OCI-LY1 (cell line): Measurements from ENCODE around the gene SLC29A1.
"Not testable (repeated sequence)": the region's sequence is repeated elsewhere in the genome, so short reads cannot be mapped to it uniquely, and the experiment has no call there.

ENCODE experiments used
- H2AFZ ChIP-seq: fragments of 200-600 bp; sonication (generic), shearing (Covaris generic); 2 replicates; pipeline ENCODE4 v1.6.0; 2014; ENCODE audit warnings: antibody characterized with exemption, mild to moderate bottlenecking, low read length
- H3F3A ChIP-seq: fragments of 200-600 bp; sonication (generic), shearing (Covaris generic); 2 replicates; pipeline ENCODE4 v1.6.0; 2014; ENCODE audit warnings: mild to moderate bottlenecking, antibody characterized with exemption, low read length, moderate library complexity; ENCODE audit not compliant: insufficient read depth
- H3K27ac ChIP-seq: fragments of 200-600 bp; sonication (generic); 2 replicates; pipeline ENCODE4 v1.5.1; 2014; ENCODE audit warnings: low read length, mixed run types, mild to moderate bottlenecking, low read depth; ENCODE audit not compliant: poor library complexity, severe bottlenecking
- H3K27me3 ChIP-seq: fragments of 200-600 bp; sonication (generic); 2 replicates; pipeline ENCODE4 v1.6.0; 2014; ENCODE audit warnings: antibody characterized with exemption, mild to moderate bottlenecking, low read length, moderate library complexity; ENCODE audit not compliant: insufficient read depth
- H3K36me3 ChIP-seq: fragments of 200-600 bp; sonication (generic); 2 replicates; pipeline ENCODE4 v1.6.1; 2014; ENCODE audit warnings: mild to moderate bottlenecking, antibody characterized with exemption, low read length, moderate library complexity, mixed read lengths; ENCODE audit not compliant: insufficient read depth
- H3K4me1 ChIP-seq: fragments of 200-600 bp; sonication (generic); 2 replicates; pipeline ENCODE4 v1.5.1; 2014; ENCODE audit warnings: mild to moderate bottlenecking, low read length, moderate library complexity; ENCODE audit not compliant: insufficient read depth, severe bottlenecking
- H3K4me2 ChIP-seq: fragments of 200-600 bp; sonication (generic), shearing (Covaris generic); 2 replicates; pipeline ENCODE4 v1.6.1; 2014; ENCODE audit warnings: low read length
- H3K4me3 ChIP-seq: fragments of 200-600 bp; sonication (generic); 2 replicates; pipeline ENCODE4 v1.5.1; 2014; ENCODE audit warnings: low read length, low read depth, mild to moderate bottlenecking, mixed read lengths; ENCODE audit not compliant: poor library complexity, severe bottlenecking
- H3K79me2 ChIP-seq: fragments of 200-600 bp; shearing (Covaris generic); 2 replicates; pipeline ENCODE4 v1.6.1; 2016; ENCODE audit warnings: mixed run types, low read length, mixed read lengths; ENCODE audit not compliant: insufficient read depth
- H3K9ac ChIP-seq: fragments of 200-600 bp; sonication (generic), shearing (Covaris generic); 2 replicates; pipeline ENCODE4 v1.6.1; 2014; ENCODE audit warnings: mild to moderate bottlenecking, low read length, mixed read lengths
- H3K9me2 ChIP-seq: fragments of 200-600 bp; sonication (generic), shearing (Covaris generic); 2 replicates; pipeline ENCODE4 v1.6.1; 2014; ENCODE audit warnings: low read depth, mild to moderate bottlenecking, low read length, mixed read lengths
- H3K9me3 ChIP-seq: fragments of 200-600 bp; shearing (Covaris generic); 2 replicates; pipeline ENCODE4 v1.6.1; 2014; ENCODE audit warnings: low read length, mixed read lengths
- H4K20me1 ChIP-seq: fragments of 200-600 bp; sonication (generic), shearing (Covaris generic); 2 replicates; pipeline ENCODE4 v1.6.0; 2016; ENCODE audit warnings: mild to moderate bottlenecking, low read length; ENCODE audit not compliant: insufficient read depth
- EZH2 ChIP-seq: fragments of 200-600 bp; sonication (generic), shearing (Covaris generic); IDR thresholded peaks from 2 replicates; pipeline ENCODE4 v1.8.0; 2017; ENCODE audit warnings: borderline replicate concordance, mixed run types, mild to moderate bottlenecking, antibody characterized with exemption, low read length, moderate library complexity, mixed read lengths
- TF ChIP-seq, protein P1 (sequence below): fragments of 200-600 bp; sonication (generic), shearing (Covaris generic); IDR thresholded peaks from 2 replicates; pipeline ENCODE4 v1.5.1; 2017; ENCODE audit warnings: mild to moderate bottlenecking, antibody characterized with exemption, low read length, moderate library complexity, mixed read lengths

Gene SLC29A1

DNA sequence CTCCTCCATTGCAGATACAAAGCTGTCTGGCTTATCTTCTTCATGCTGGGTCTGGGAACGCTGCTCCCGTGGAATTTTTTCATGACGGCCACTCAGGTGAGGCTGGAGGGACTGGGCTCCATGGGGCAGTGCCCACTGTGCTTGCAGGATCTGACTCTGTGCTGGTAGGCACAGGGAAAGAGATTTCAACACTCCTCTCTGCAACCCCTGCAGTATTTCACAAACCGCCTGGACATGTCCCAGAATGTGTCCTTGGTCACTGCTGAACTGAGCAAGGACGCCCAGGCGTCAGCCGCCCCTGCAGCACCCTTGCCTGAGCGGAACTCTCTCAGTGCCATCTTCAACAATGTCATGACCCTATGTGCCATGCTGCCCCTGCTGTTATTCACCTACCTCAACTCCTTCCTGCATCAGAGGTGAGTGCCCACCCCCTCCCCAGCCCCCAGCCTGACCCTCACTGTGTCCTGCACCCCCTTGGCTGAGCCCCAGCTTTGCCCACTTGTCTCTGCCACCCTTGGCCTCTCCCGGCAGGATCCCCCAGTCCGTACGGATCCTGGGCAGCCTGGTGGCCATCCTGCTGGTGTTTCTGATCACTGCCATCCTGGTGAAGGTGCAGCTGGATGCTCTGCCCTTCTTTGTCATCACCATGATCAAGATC lies 6.1 kb downstream of the SLC29A1 start:
- H3K79me2 ChIP-seq: no peaks in the 10 kb centered on the region
- H3K4me2 ChIP-seq: no peak overlapping the region
- no peaks in the 10 kb centered on the region for H3K9me2 ChIP-seq
- peaks cover 20% of the 10 kb centered on the region for H3K4me1 ChIP-seq
- no peaks in the 10 kb centered on the region for H4K20me1 ChIP-seq
- TF ChIP-seq, protein P1, sequence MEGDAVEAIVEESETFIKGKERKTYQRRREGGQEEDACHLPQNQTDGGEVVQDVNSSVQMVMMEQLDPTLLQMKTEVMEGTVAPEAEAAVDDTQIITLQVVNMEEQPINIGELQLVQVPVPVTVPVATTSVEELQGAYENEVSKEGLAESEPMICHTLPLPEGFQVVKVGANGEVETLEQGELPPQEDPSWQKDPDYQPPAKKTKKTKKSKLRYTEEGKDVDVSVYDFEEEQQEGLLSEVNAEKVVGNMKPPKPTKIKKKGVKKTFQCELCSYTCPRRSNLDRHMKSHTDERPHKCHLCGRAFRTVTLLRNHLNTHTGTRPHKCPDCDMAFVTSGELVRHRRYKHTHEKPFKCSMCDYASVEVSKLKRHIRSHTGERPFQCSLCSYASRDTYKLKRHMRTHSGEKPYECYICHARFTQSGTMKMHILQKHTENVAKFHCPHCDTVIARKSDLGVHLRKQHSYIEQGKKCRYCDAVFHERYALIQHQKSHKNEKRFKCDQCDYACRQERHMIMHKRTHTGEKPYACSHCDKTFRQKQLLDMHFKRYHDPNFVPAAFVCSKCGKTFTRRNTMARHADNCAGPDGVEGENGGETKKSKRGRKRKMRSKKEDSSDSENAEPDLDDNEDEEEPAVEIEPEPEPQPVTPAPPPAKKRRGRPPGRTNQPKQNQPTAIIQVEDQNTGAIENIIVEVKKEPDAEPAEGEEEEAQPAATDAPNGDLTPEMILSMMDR: no peak
- H3F3A ChIP-seq: no peaks in the 10 kb centered on the region
- no peaks in the 10 kb centered on the region for H3K9me3 ChIP-seq
- H3K9ac ChIP-seq: no peak overlapping the region
- H3K27me3 ChIP-seq: no peaks in the 10 kb centered on the region
- peaks cover 57% of the 10 kb centered on the region for H3K36me3 ChIP-seq
- H3K4me3 ChIP-seq: no peak overlapping the region
- H3K27ac ChIP-seq: no peak overlapping the region
- no peak overlapping the region for H2AFZ ChIP-seq

DNA sequence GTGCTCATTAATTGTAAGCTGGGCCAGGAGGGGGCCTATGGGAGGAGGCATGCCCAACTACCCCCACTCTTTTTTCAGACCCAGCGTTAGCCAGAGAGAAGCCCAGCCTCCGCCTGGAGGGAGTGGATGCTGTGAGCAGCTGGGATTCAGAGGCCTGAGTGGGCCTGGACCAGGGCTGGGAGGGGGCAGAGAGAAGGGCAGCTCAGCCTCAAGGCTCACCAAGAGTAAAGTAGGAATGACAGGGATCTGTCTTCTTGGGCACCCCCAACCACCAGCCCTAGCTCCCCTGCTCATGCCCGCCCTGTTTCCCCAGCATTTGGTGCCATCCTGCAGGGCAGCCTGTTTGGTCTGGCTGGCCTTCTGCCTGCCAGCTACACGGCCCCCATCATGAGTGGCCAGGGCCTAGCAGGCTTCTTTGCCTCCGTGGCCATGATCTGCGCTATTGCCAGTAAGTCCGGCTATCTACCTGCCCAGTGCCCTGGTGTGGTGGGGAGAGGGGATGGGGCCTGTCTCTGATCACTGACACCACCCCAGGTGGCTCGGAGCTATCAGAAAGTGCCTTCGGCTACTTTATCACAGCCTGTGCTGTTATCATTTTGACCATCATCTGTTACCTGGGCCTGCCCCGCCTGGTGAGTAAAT lies 6.8 kb downstream of the SLC29A1 start:
- no peaks in the 10 kb centered on the region for H4K20me1 ChIP-seq
- no peaks in the 10 kb centered on the region for H3K9me2 ChIP-seq
- no peaks in the 10 kb centered on the region for H3F3A ChIP-seq
- H3K9me3 ChIP-seq: no peaks in the 10 kb centered on the region
- H3K27me3 ChIP-seq: no peaks in the 10 kb centered on the region
- H3K4me1 ChIP-seq: peaks cover 14% of the 10 kb centered on the region
- TF ChIP-seq EZH2: no peak
- H2AFZ ChIP-seq: no peak overlapping the region
- no peak overlapping the region for H3K4me3 ChIP-seq
- H3K27ac ChIP-seq: no peak overlapping the region
- no peak overlapping the region for H3K4me2 ChIP-seq
- H3K9ac ChIP-seq: no peak overlapping the region
- no peaks in the 10 kb centered on the region for H3K79me2 ChIP-seq
- peaks cover 63% of the 10 kb centered on the region for H3K36me3 ChIP-seq

DNA sequence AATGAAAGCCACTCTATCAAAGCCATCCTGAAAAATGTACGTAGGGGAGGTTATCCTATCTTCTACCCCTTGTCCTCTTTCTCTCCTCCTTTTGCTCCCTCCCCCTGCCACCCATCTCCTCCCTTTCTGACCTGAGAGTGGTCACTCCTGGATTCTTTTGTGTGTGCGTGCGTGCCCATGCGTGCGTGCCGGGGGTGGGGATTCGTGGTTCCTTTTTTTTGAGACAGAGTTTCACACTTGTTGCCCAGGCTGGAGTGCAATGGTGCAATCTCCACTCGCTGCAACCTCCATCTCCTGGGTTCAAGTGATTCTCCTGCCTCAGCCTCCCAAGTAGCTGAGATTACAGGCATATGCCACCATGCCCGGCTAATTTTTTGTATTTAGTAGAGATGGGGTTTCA lies 8.0 kb downstream of the SLC29A1 start:
- H3K9me3 ChIP-seq, H3K9ac ChIP-seq, H3K27ac ChIP-seq, H3K9me2 ChIP-seq, H4K20me1 ChIP-seq, H3K4me3 ChIP-seq, H3K4me2 ChIP-seq, H3K79me2 ChIP-seq, H3K4me1 ChIP-seq, H2AFZ ChIP-seq, H3K27me3 ChIP-seq, H3F3A ChIP-seq: not testable (repeated sequence)
- peaks cover 69% of the 10 kb centered on the region for H3K36me3 ChIP-seq

DNA sequence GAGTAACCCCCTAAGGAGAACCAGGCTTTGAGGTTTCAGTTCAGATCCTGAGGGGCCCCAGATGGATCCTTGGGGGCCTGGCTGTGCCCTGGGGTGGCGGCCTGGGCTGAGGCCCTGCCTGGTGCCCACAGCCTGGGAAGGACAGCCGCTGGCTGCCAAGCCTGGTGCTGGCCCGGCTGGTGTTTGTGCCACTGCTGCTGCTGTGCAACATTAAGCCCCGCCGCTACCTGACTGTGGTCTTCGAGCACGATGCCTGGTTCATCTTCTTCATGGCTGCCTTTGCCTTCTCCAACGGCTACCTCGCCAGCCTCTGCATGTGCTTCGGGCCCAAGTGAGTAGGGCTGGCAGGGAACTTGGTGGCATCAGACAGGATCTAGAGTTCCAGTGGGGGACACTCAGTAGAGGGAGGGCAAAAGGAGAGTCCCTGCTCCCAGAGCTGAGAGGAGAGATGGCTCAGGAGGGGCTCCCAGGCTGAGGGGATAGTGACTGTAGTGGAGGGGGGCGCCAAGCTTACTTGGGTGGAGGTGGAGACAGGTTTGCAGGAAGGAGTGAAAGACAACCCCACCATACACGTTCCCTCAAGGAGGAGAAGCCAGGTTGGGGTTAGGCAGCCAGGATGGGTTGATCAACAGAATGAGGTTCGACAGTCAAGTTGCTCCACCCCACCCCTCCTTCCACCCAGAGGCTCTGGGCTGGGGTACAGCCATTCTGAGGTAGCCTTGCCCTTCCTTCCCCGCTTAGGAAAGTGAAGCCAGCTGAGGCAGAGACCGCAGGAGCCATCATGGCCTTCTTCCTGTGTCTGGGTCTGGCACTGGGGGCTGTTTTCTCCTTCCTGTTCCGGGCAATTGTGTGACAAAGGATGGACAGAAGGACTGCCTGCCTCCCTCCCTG lies 9.5 kb downstream of the SLC29A1 start:
- TF ChIP-seq, protein P1: no peak
- no peak for TF ChIP-seq EZH2
- Histone ChIP-seq H3K9ac (no peak overlapping the region), H3K79me2 (no peaks in the 10 kb centered on the region), H3F3A (no peaks in the 10 kb centered on the region), H2AFZ (no peak overlapping the region), H3K9me2 (no peaks in the 10 kb centered on the region), H3K36me3 (peaks cover 69% of the 10 kb centered on the region), H3K4me2 (no peak overlapping the region), H3K9me3 (no peaks in the 10 kb centered on the region), H3K4me3 (no peak overlapping the region), H3K27me3 (no peaks in the 10 kb centered on the region), H3K4me1 (peaks cover 9% of the 10 kb centered on the region), H4K20me1 (no peaks in the 10 kb centered on the region), H3K27ac (no peak overlapping the region)
